ENCODE results near the gene VRK1.

The VRK1 gene

GRCh38 chr14:96826818-96827217 lies 29.6 kb downstream of the VRK1 start:
- DNase-seq (ENCODE audit: low spot score), result no peak

GRCh38 chr14:96827290-96827689 lies 30.1 kb downstream of the VRK1 start:
- no peak for DNase-seq (ENCODE audit: low spot score)

DNA sequence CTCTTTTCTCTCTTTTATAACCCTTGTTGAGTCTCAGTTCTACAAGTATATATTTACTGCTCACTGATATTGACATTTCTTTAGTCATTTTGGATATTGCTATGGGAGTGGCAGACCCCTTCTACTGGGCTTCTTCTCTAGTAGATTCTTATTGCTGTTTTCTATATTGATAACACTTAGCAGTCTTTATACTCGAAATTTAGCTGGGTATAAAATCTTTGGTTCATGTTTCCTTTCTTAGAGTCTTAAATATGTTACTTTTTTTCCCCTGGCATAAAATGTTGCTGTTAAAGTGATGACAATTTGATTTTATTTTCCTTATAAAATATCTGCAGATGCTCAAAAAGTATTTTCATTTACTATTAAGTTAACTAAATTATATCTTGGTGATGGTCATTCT lies 32.6 kb downstream of the VRK1 start:
- no peak for DNase-seq (ENCODE audit: low spot score)

DNA sequence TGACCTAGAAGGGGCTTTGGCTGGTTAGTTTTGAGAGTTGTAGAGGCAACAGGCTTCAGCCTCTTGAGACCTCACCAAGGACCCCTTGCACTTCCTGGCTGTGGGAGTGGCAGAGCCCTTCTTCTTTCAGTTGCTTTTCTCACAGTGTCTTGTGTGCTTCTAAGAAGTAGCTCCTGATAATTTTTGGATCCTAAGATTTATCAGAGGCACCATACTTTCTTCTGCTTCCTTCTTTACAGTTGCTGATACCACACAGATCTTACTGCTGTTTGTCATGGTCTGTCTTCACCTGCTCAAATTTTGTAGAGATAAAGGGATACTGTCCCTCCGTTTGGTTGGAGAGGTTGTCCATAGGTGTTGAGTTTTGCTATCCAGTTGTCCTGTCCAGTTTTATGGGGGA lies 33.8 kb downstream of the VRK1 start:
- no peak for DNase-seq (ENCODE audit: low spot score)

DNA sequence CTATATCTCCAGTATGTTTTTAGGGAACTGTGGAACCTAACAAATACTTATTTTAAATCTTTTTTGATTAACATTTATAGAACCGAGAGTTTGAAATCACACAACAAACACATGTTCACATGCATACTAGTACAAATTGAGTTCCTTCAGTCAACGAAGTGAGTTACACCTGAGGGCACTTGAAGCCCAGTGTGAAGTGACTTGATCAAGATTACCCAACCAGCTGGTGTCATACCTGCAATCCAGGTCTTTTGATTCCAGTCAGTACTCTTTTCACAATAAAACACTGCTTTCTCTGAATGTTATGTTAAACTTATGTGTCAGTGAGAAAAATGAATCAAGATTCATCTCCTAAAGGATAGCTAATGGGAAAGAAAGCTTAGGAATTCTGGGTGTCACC lies 35.2 kb downstream of the VRK1 start:
- DNase-seq (ENCODE audit: low spot score), result no peak

GRCh38 chr14:96838449-96838848 lies 41.3 kb downstream of the VRK1 start:
- DNase-seq (ENCODE audit: low spot score), result no peak

DNA sequence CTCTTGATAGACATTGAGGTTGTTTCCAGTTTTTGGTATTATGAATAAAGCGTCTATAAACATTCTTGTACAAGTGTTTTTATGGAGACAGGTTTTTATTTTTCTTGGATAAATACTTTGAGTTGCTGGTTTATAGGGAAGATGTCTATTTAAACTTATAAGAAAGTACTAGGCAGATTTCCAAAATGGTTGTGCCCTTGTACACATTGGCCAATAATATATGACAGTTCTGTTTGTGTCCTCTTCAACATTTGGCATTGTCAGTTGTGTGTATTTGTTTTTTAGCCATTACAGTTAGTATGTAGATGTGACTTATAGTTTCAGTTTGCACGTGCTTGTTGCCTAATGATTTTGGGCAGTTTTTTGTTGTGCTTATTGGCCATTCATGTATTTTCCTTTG lies 42.1 kb downstream of the VRK1 start:
- no peak for DNase-seq (ENCODE audit: low spot score)

GRCh38 chr14:96843137-96843536 lies 46.0 kb downstream of the VRK1 start:
- DNase-seq (ENCODE audit: low spot score), result no peak

DNA sequence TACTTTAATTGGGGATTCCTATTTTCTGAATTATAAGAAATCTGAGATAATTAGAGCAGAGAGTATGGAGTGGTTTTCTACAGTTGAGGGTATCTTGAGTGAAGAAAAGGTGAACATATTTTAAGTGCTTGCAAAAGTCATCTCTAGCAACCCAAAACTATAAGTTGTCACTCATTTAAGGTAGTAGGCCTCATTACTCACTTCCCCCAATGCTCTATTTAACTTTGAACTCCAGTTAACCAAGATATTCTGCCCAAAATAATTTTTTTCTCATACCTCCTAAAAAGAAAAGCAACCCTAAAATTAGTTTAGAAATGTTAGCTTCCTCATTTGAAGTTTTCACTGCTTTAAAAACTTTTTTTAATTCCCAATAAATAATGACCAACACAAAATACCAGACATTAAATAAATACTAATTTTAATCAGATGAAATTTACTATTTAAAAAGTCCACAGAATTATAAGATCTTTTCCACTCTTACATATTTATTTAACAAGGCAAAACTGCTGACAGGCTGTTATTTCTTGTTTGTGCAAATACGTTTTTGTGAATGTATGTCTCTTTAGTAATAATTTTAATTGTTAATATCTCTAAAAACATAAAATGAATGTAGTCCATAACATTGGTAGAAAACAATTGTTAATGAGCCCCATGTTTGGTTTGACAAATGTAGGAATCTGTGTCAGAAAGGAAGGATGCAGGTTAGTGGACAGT lies 47.8 kb downstream of the VRK1 start:
- DNase-seq (ENCODE audit: low spot score), result no peak

DNA sequence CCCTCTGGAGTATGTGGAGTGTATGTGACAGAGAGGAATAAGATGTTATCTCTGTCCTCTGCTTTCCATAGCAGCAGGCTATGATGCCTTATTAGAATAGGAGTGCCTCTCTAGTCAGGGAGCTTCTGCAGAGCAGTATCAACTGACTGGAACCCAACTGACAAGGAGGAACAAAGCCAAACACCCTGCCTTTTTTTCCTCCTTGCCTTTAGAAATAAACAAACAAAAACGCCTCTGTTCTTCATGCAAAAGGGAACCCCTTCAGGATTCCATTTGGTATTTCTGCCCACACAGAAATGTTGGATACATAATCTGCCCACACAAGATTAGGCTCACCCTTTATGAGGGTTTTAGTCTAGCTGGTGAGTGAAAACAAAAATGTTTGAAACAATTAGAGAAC lies 50.3 kb downstream of the VRK1 start:
- DNase-seq (ENCODE audit: low spot score), result no peak

GRCh38 chr14:96848011-96848410 lies 50.8 kb downstream of the VRK1 start:
- DNase-seq (ENCODE audit: low spot score), result no peak

- no peak for DNase-seq (ENCODE audit: low spot score)
These were observed 52.6 kb downstream of the VRK1 start for GRCh38 chr14:96849733-96850132.

- DNase-seq (ENCODE audit: low spot score), result no peak
These were observed 54.7 kb downstream of the VRK1 start for GRCh38 chr14:96851694-96852381.

- DNase-seq (ENCODE audit: low spot score), result peak; percentile 45
These were observed 55.7 kb downstream of the VRK1 start for GRCh38 chr14:96852823-96853422.

DNA sequence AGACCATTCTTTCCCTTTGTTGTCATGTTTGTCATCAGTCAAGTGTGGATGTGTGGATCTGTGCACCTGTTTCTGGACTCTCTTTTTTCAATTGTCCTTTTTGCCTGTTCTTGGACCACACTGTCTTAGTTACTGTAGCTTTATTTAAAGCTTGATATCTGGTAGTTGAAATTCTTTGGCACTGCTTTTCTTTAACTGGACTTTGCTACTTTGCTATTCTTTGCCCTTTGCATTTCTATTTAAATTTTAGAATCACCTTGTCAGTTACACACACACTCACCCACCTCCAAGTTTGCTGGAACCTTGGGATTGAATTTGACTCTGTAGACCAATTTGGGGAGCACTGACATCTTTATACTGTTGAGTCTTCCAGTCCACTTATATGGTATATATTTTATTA lies 61.5 kb downstream of the VRK1 start:
- no peak for DNase-seq (ENCODE audit: low spot score)

GRCh38 chr14:96861568-96862310 lies 64.6 kb downstream of the VRK1 start:
- DNase-seq (ENCODE audit: low spot score), result no peak

DNA sequence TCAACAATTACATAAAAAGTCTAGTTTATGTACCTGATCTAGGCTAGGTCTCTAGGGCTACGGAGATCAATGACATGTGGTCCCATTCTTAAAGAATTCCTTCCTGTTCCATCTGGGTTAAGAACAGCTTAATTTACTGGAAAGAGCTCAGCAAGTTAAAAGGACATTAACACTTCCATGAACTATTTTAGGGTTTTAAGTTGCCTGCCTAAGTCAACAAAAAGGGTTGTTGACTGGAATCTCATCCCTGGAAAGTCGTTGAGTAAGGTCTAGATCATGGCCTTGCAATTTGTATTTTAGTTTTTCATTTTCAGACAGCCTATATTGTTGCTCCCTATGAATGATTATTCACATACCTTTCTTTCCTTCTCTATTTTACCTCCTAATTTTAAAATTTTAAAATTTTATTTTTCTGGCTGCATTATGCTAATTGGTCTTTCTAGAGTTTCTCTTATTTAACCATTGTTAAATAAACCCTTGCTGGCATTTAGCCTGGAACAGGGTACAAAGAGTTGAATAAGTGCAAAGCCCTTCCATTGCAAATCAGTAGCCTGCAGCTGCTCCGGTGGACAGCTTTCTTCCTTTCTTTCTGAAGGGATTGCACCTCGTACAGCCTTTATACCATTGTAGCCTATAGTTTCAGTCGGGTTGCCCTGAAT lies 66.3 kb downstream of the VRK1 start:
- DNase-seq (ENCODE audit: low spot score), result no peak

DNA sequence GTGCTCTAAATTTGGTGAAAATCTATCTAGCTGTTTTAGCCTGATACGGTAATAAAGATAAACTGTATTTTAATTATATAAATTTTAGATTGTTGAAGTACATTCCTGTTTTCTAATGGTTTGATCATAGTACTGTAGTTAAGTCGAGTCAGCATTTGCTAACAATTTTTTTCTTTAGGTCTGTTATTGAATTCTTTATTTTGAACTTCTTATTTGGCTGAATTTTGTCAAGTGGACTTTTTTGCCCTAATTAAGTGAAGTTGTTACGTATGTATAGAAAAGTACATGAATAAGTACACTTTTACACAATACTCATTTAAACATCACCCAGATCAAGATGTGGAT lies 66.8 kb downstream of the VRK1 start:
- no peak for DNase-seq (ENCODE audit: low spot score)

DNA sequence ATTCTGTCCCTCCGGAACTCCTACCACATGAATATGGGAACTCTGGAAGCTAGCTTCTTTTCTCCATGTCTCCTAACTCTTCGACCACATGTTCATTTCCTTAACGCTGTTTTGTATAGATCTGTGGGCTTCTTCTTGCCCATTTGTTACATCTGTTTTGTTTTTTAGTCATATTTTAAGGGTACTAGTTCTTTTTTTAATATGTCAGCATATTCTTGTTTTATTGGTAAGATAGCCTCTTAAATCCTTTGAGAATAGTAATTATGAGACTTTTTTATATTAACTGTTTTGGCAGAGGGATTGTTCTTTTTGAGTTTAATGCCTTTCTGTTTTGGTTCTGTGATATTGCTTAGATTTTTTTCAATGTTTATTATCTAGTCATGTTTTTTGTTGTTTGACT lies 70.5 kb downstream of the VRK1 start:
- no peak for DNase-seq (ENCODE audit: low spot score)

- peak; percentile 31 for DNase-seq (ENCODE audit: low spot score)
These were observed 76.9 kb downstream of the VRK1 start for GRCh38 chr14:96874127-96874526.

DNA sequence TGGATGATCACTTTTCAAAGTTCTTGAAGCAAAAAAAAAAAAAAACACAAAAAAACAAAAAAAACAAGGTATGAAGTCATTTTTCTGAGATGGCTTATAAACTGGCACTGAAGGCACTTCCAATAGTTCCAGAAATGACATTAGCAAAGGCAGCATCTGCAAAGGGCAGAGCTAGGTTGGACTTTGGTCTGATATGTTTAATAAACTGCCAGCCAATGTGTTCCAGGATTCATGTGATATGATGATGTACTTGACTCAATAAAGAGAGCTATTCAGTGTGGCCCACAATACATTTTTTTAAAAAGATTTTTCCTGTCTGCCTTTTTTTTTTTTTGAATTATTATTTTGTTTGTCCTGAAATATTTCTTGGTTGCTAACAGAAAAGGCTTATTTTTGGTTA lies 79.6 kb downstream of the VRK1 start:
- DNase-seq (ENCODE audit: low spot score), result no peak

DNA sequence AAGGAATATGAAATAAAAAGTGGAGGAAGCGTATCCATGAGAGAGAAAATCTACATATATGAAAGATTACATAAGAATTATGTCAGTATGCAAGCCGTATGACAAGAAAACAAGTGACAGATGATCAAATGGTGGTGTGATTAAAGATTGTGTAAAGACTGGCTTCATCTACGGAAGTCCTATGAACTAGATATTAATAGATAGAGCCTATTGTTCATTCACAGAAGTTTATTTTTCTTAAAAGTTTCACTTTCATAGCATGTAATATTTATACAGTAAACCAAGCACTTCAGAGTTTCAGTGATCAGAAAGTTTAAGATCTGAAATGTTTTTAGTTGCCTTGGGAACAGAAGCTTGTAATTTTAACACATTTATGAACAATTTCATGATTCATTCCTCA lies 84.5 kb downstream of the VRK1 start:
- no peak for DNase-seq (ENCODE audit: low spot score)
